Mesenchymal stem cell (in vitro differentiated cells and primary cell): Measurements from ENCODE around the gene MKNK1.
A peak's percentile ranks its signal among the peaks of the same experiment; 100 is the strongest.

Experiments used
- DNase-seq: peaks from one replicate; pipeline ENCODE4 v3.0.0-alpha.2; 2013
- H2AFZ ChIP-seq: one replicate; pipeline ENCODE4 v1.6.1; 2013; ENCODE audit warnings: low read depth, mild to moderate bottlenecking, control low read depth, inconsistent platforms, low read length, moderate library complexity
- H2AK5ac ChIP-seq: 2 replicates; pipeline ENCODE4 v1.6.1; 2013; ENCODE audit warnings: low read length, moderate library complexity, mild to moderate bottlenecking, inconsistent platforms; ENCODE audit not compliant: severe bottlenecking
- H2BK120ac ChIP-seq: one replicate; pipeline ENCODE4 v1.6.1; 2013; ENCODE audit warnings: low read depth, mild to moderate bottlenecking, inconsistent platforms, low read length, moderate library complexity
- H2BK12ac ChIP-seq, 2 experiments: one replicate each; pipeline ENCODE4 v1.6.1; 2013; ENCODE audit warnings: inconsistent platforms in 2 of 2, low read length in 2 of 2, mild to moderate bottlenecking in 2 of 2, moderate library complexity in 2 of 2, control low read depth in 1 of 2
- H2BK15ac ChIP-seq: one replicate; pipeline ENCODE4 v1.6.1; 2013; ENCODE audit warnings: mild to moderate bottlenecking, low read depth, inconsistent platforms; ENCODE audit not compliant: poor library complexity, severe bottlenecking
- H2BK5ac ChIP-seq: 2 replicates; pipeline ENCODE4 v1.6.1; 2013; ENCODE audit warnings: low read depth, mild to moderate bottlenecking, low read length, control low read depth, inconsistent platforms; ENCODE audit not compliant: poor library complexity, severe bottlenecking
- H3K14ac ChIP-seq, 2 experiments: one replicate each; pipeline ENCODE4 v1.6.1; 2013; ENCODE audit warnings: inconsistent platforms in 2 of 2, low read length in 2 of 2, control low read depth in 1 of 2, mild to moderate bottlenecking in 1 of 2, moderate library complexity in 1 of 2
- H3K18ac ChIP-seq, 2 experiments: one replicate each; pipeline ENCODE4 v1.6.1; 2013; ENCODE audit warnings: inconsistent platforms in 2 of 2, low read length in 2 of 2, control low read depth in 1 of 2, low read depth in 1 of 2, mild to moderate bottlenecking in 1 of 2
- H3K23ac ChIP-seq, 2 experiments: one replicate each; pipeline ENCODE4 v1.6.1; 2013; ENCODE audit warnings: inconsistent platforms in 2 of 2, low read length in 2 of 2, mild to moderate bottlenecking in 2 of 2, moderate library complexity in 2 of 2, control low read depth in 1 of 2
- H3K27ac ChIP-seq: 2 replicates; pipeline ENCODE4 v1.5.1; 2013; ENCODE audit warnings: mild to moderate bottlenecking, moderate library complexity, low read length, control low read depth, inconsistent platforms; ENCODE audit not compliant: poor library complexity, severe bottlenecking
- H3K27me3 ChIP-seq, 2 experiments: 2 replicates each; pipeline versions ENCODE4 v1.6.1 to v1.7.0; 2013; ENCODE audit warnings: low read length in 2 of 2, mild to moderate bottlenecking in 2 of 2, moderate library complexity in 2 of 2, control low read depth in 1 of 2, inconsistent platforms in 1 of 2; ENCODE audit not compliant: control insufficient read depth in 1 of 2, insufficient read depth in 1 of 2
- H3K36me3 ChIP-seq, 2 experiments: 2 replicates each; pipeline versions ENCODE4 v1.6.1 to v1.7.0; 2013; ENCODE audit warnings: low read length in 2 of 2, control low read depth in 1 of 2, inconsistent platforms in 1 of 2, low read depth in 1 of 2, mild to moderate bottlenecking in 1 of 2; ENCODE audit not compliant: insufficient read depth in 2 of 2, control insufficient read depth in 1 of 2
- H3K4ac ChIP-seq, 2 experiments: one replicate each; pipeline ENCODE4 v1.6.1; 2013; ENCODE audit warnings: inconsistent platforms in 2 of 2, low read length in 2 of 2, mild to moderate bottlenecking in 2 of 2, moderate library complexity in 2 of 2, control low read depth in 1 of 2, low read depth in 1 of 2
- H3K4me1 ChIP-seq: 2 replicates; pipeline ENCODE4 v1.6.1; 2013; ENCODE audit warnings: low read depth, low read length, control low read depth; ENCODE audit not compliant: control insufficient read depth, insufficient read depth
- H3K4me2 ChIP-seq: 2 replicates; pipeline ENCODE4 v1.6.1; 2013; ENCODE audit warnings: low read length, mild to moderate bottlenecking, inconsistent platforms; ENCODE audit not compliant: poor library complexity, severe bottlenecking
- H3K4me3 ChIP-seq, 2 experiments: 2 replicates each; pipeline versions ENCODE4 v1.5.1 to v1.7.0; 2013; ENCODE audit warnings: low read length in 2 of 2, mild to moderate bottlenecking in 2 of 2, control low read depth in 1 of 2, low read depth in 1 of 2; ENCODE audit not compliant: insufficient read depth in 1 of 2
- H3K79me1 ChIP-seq: replicated peaks from 2 replicates; pipeline ENCODE4 v1.6.1; 2013; ENCODE audit warnings: mild to moderate bottlenecking, control low read depth, low read length, inconsistent platforms; ENCODE audit not compliant: poor library complexity, severe bottlenecking
- H3K9ac ChIP-seq: 2 replicates; pipeline ENCODE4 v1.7.0; 2013; ENCODE audit warnings: mild to moderate bottlenecking, low read length, moderate library complexity
- H3K9me3 ChIP-seq: 2 replicates; pipeline ENCODE4 v1.7.0; 2013; ENCODE audit warnings: mild to moderate bottlenecking, low read length; ENCODE audit not compliant: control insufficient read depth
- H4K8ac ChIP-seq: one replicate; pipeline ENCODE4 v1.6.1; 2013; ENCODE audit warnings: inconsistent platforms, mild to moderate bottlenecking, low read length, moderate library complexity
- H4K91ac ChIP-seq: one replicate; pipeline ENCODE4 v1.6.1; 2013; ENCODE audit warnings: mild to moderate bottlenecking, low read length, inconsistent platforms
- WGBS: methylation state at CpG from one replicate; pipeline ENCODE4 v1.1.7; 2013; ENCODE audit warnings: mixed read lengths; 5-methylcytosine and 5-hydroxymethylcytosine counted together

The MKNK1 gene

GRCh38 chr1:46538147-46538546 is 65.9 kb downstream of the MKNK1 start:
- Histone ChIP-seq H3K4me2 (no peak overlapping the region), H3K36me3 (no peaks in the 10 kb centered on the region), H3K23ac (no peak overlapping the region), H4K91ac (no peak overlapping the region), H2BK12ac (no peak overlapping the region), H2AFZ (no peak overlapping the region), H2BK15ac (no peak overlapping the region), H3K4me1 (peaks cover 5% of the 10 kb centered on the region), H3K4me3 (no peak overlapping the region), H3K9me3 (no peaks in the 10 kb centered on the region), H3K27ac (no peak overlapping the region), H3K18ac (no peak overlapping the region), H2BK5ac (no peak overlapping the region), H3K14ac (no peak overlapping the region), H3K4ac (no peak overlapping the region), H3K79me1 (no peaks in the 10 kb centered on the region), H2AK5ac (no peak overlapping the region), H2BK120ac (no peak overlapping the region), H4K8ac (no peak overlapping the region), H3K27me3 (peaks cover 64 to 92% of the 10 kb centered on the region in 2 experiments), H3K9ac (no peak overlapping the region)
- no peak for DNase-seq
- 78% methylated on average over 2 of the region's 2 CpGs for WGBS

GRCh38 chr1:46537651-46538050 is 66.4 kb downstream of the MKNK1 start:
- DNase-seq, result no peak
- H2AK5ac ChIP-seq, result no peak overlapping the region
- no peak overlapping the region for H3K27ac ChIP-seq
- no peak overlapping the region for H3K9ac ChIP-seq
- H3K23ac ChIP-seq, result no peak overlapping the region
- H3K36me3 ChIP-seq, result no peaks in the 10 kb centered on the region
- no peaks in the 10 kb centered on the region for H3K9me3 ChIP-seq
- WGBS, result 77% methylated on average over 2 of the region's 2 CpGs
- H3K4ac ChIP-seq, result no peak overlapping the region
- H3K27me3 ChIP-seq, result peaks cover 59 to 88% of the 10 kb centered on the region in 2 experiments
- no peak overlapping the region for H2BK5ac ChIP-seq
- H3K79me1 ChIP-seq, result no peaks in the 10 kb centered on the region
- H3K4me2 ChIP-seq, result no peak overlapping the region
- no peak overlapping the region for H3K4me3 ChIP-seq
- H2BK12ac ChIP-seq, result no peak overlapping the region
- no peak overlapping the region for H2BK15ac ChIP-seq
- H4K8ac ChIP-seq, result no peak overlapping the region
- H2BK120ac ChIP-seq, result no peak overlapping the region
- no peak overlapping the region for H2AFZ ChIP-seq
- H3K18ac ChIP-seq, result no peak overlapping the region
- H3K14ac ChIP-seq, result no peak overlapping the region
- H4K91ac ChIP-seq, result no peak overlapping the region
- H3K4me1 ChIP-seq, result peaks cover 6% of the 10 kb centered on the region

- Histone ChIP-seq H2BK5ac (no peak overlapping the region), H3K79me1 (no peaks in the 10 kb centered on the region), H3K4me3 (no peak overlapping the region), H3K9ac (no peak overlapping the region), H2AFZ (no peak overlapping the region), H3K18ac (no peak overlapping the region), H4K8ac (no peak overlapping the region), H3K9me3 (no peaks in the 10 kb centered on the region), H3K27ac (no peak overlapping the region), H3K4me2 (no peak overlapping the region), H2BK15ac (no peak overlapping the region), H3K23ac (no peak overlapping the region), H3K4me1 (peaks cover 6% of the 10 kb centered on the region), H2BK12ac (no peak overlapping the region), H3K27me3 (peaks cover 64 to 88% of the 10 kb centered on the region in 2 experiments), H3K36me3 (no peaks in the 10 kb centered on the region), H2AK5ac (no peak overlapping the region), H3K14ac (no peak overlapping the region), H2BK120ac (no peak overlapping the region), H3K4ac (no peak overlapping the region), H4K91ac (no peak overlapping the region)
- WGBS, result no CpG with 5 or more reads among the region's 1 CpG
- no peak for DNase-seq
Measured at GRCh38 chr1:46536527-46536926, 67.5 kb downstream of the MKNK1 start.

GRCh38 chr1:46535063-46535462 is 69.0 kb downstream of the MKNK1 start:
- Histone ChIP-seq H4K8ac (no peak overlapping the region), H3K4me2 (no peak overlapping the region), H2BK5ac (no peak overlapping the region), H2BK120ac (no peak overlapping the region), H3K79me1 (no peaks in the 10 kb centered on the region), H4K91ac (no peak overlapping the region), H3K27me3 (peaks cover 75 to 90% of the 10 kb centered on the region in 2 experiments), H3K27ac (no peak overlapping the region), H3K14ac (no peak overlapping the region), H3K4me1 (peaks cover 6% of the 10 kb centered on the region), H3K23ac (no peak overlapping the region), H2AFZ (no peak overlapping the region), H2BK15ac (no peak overlapping the region), H2AK5ac (no peak overlapping the region), H3K9ac (no peak overlapping the region), H3K4ac (no peak overlapping the region), H2BK12ac (no peak overlapping the region), H3K4me3 (no peak overlapping the region), H3K9me3 (no peaks in the 10 kb centered on the region), H3K18ac (no peak overlapping the region), H3K36me3 (no peaks in the 10 kb centered on the region)
- WGBS, result 77% methylated on average over 2 of the region's 2 CpGs
- DNase-seq, result peak; percentile 31
